ENCODE data around the gene KLK3. TPM values are rescaled to one million over a fixed set of nuclear protein-coding genes. Genes with fewer than 3 reads are reported as not detected.
"Not testable (repeated sequence)": the region's sequence is repeated elsewhere in the genome, so short reads cannot be mapped to it uniquely, and the experiment has no call there.

Gene KLK3
- total RNA-seq, result not detected in 2 replicates
- 1.00 TPM in 1 of 2 replicates, not detected in the other for polyA plus RNA-seq

GRCh38 chr19:50854636-50855410 lies at the start of gene KLK3:
TSS of gene KLK3 (plus strand) at chr19:50854915. CDS start at chr19:50854956, 41 bp downstream.
- no peaks in the 10 kb centered on the region for H3K9me3 ChIP-seq (ENCODE audit: low read depth)
- no peaks in the 10 kb centered on the region for H3K4me1 ChIP-seq (ENCODE audit: low read depth)
- DNase-seq (ENCODE audit: low read depth in 1 of 2, low spot score in 1 of 2), result no peak
- TF ChIP-seq CTCF (IDR thresholded peaks at IDR 0.05; ENCODE audit: low read depth, low read length), result no peak
- H3K4me3 ChIP-seq, result no peak within 1 kb of the TSS
- no peaks in the 10 kb centered on the region for H3K36me3 ChIP-seq
- H3K27me3 ChIP-seq, result peaks cover 35% of the 10 kb centered on the region
- no peak within 1 kb of the TSS for H3K27ac ChIP-seq

- Histone ChIP-seq H3K4me3 (no peak overlapping the region), H3K36me3 (no peaks in the 10 kb centered on the region), H3K9me3 (ENCODE audit: low read depth) (no peaks in the 10 kb centered on the region), H3K4me1 (ENCODE audit: low read depth) (no peaks in the 10 kb centered on the region), H3K27me3 (peaks cover 29% of the 10 kb centered on the region), H3K27ac (no peak overlapping the region)
- TF ChIP-seq CTCF (IDR thresholded peaks at IDR 0.05; ENCODE audit: low read depth, low read length), result no peak
- no peak for DNase-seq (ENCODE audit: low read depth in 1 of 2, low spot score in 1 of 2)
Observed at GRCh38 chr19:50808856-50809255, 45.9 kb upstream of the KLK3 start.

- H3K27ac ChIP-seq; DNase-seq (ENCODE audit: low read depth in 1 of 2, low spot score in 1 of 2); H3K36me3 ChIP-seq; H3K4me1 ChIP-seq (ENCODE audit: low read depth); H3K9me3 ChIP-seq (ENCODE audit: low read depth); H3K4me3 ChIP-seq: not testable (repeated sequence)
- H3K27me3 ChIP-seq, result peaks cover 29% of the 10 kb centered on the region
Observed at GRCh38 chr19:50811622-50812238, 43.0 kb upstream of the KLK3 start.

GRCh38 chr19:50812474-50812873 lies 42.2 kb upstream of the KLK3 start:
- no peaks in the 10 kb centered on the region for H3K4me1 ChIP-seq (ENCODE audit: low read depth)
- no peak for TF ChIP-seq CTCF (IDR thresholded peaks at IDR 0.05; ENCODE audit: low read depth, low read length)
- H3K4me3 ChIP-seq, result no peak overlapping the region
- no peak overlapping the region for H3K27ac ChIP-seq
- no peaks in the 10 kb centered on the region for H3K36me3 ChIP-seq
- DNase-seq (ENCODE audit: low read depth in 1 of 2, low spot score in 1 of 2), result no peak
- no peaks in the 10 kb centered on the region for H3K9me3 ChIP-seq (ENCODE audit: low read depth)
- H3K27me3 ChIP-seq, result peaks cover 34% of the 10 kb centered on the region

- no peak overlapping the region for H3K4me3 ChIP-seq
- H3K36me3 ChIP-seq, result no peaks in the 10 kb centered on the region
- DNase-seq (ENCODE audit: low read depth in 1 of 2, low spot score in 1 of 2), result no peak
- peaks cover 40% of the 10 kb centered on the region for H3K27me3 ChIP-seq
- no peak overlapping the region for H3K27ac ChIP-seq
- H3K4me1 ChIP-seq (ENCODE audit: low read depth), result no peaks in the 10 kb centered on the region
- H3K9me3 ChIP-seq (ENCODE audit: low read depth), result no peaks in the 10 kb centered on the region
- no peak for TF ChIP-seq CTCF (IDR thresholded peaks at IDR 0.05; ENCODE audit: low read depth, low read length)
Observed at GRCh38 chr19:50814883-50815282, 39.8 kb upstream of the KLK3 start.

GRCh38 chr19:50815439-50815838 lies 39.3 kb upstream of the KLK3 start:
- no peak for TF ChIP-seq CTCF (IDR thresholded peaks at IDR 0.05; ENCODE audit: low read depth, low read length)
- no peak for DNase-seq (ENCODE audit: low read depth in 1 of 2, low spot score in 1 of 2)
- no peak overlapping the region for H3K27ac ChIP-seq
- H3K4me1 ChIP-seq (ENCODE audit: low read depth), result no peaks in the 10 kb centered on the region
- no peak overlapping the region for H3K4me3 ChIP-seq
- H3K9me3 ChIP-seq (ENCODE audit: low read depth), result no peaks in the 10 kb centered on the region
- peaks cover 45% of the 10 kb centered on the region for H3K27me3 ChIP-seq
- no peaks in the 10 kb centered on the region for H3K36me3 ChIP-seq

Data from cardiac muscle cell (in vitro differentiated cells and primary cell).